ENCODE data around the gene TMPRSS9.
"Not testable (repeated sequence)": the region's sequence is repeated elsewhere in the genome, so short reads cannot be mapped to it uniquely, and the experiment has no call there.

Gene TMPRSS9

DNA sequence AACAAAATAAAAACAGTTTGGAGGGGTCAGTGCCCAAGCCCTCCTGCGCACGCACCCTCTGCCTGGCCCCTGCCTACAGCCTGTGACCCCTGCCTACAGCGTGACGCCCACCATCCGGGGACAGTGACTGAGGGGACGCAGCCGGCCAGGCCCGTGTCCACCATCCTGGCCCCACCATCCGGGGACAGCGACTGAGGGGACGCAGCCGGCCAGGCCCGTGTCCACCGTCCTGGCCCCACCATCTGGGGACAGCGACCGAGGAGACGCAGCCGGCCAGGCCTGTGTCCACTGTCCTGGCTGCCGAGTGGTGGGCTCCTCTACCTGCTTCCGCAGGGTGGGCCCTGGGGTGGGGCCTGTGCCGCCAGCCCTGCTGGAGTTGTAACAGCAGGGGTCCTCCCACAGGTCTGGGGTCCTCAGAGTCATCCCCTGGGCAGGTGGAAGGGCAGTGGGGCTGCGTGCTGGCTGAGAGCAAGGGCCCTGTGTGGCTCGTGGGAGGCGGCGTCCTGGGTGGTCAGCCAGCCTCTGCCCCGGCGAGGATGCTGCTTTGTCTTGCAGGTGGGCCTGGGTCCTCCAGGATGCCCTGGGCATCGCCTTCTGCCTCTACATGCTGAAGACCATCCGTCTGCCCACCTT, 17.3 kb upstream of the TMPRSS9 start:
- no peak for DNase-seq (ENCODE audit: low read depth in 2 of 2)

GRCh38 chr19:2343289-2343982, 16.6 kb upstream of the TMPRSS9 start:
- no peak for DNase-seq (ENCODE audit: low read depth in 2 of 2)

GRCh38 chr19:2344381-2344870, 15.6 kb upstream of the TMPRSS9 start:
- DNase-seq (ENCODE audit: low read depth in 2 of 2), result no peak

GRCh38 chr19:2345076-2345475, 15.0 kb upstream of the TMPRSS9 start:
- DNase-seq (ENCODE audit: low read depth in 2 of 2), result no peak

- no peak for DNase-seq (ENCODE audit: low read depth in 2 of 2)
These were observed 14.0 kb upstream of the TMPRSS9 start for GRCh38 chr19:2345794-2346663.

- not testable (repeated sequence) for DNase-seq (ENCODE audit: low read depth in 2 of 2)
These were observed 10.2 kb upstream of the TMPRSS9 start for GRCh38 chr19:2349818-2350217.

GRCh38 chr19:2350656-2351055, 9.4 kb upstream of the TMPRSS9 start:
- no peak for DNase-seq (ENCODE audit: low read depth in 2 of 2)

- DNase-seq (ENCODE audit: low read depth in 2 of 2), result no peak
These were observed 8.5 kb upstream of the TMPRSS9 start for GRCh38 chr19:2351591-2351990.

- DNase-seq (ENCODE audit: low read depth in 2 of 2), result no peak
These were observed 7.9 kb upstream of the TMPRSS9 start for GRCh38 chr19:2352121-2352520.

DNA sequence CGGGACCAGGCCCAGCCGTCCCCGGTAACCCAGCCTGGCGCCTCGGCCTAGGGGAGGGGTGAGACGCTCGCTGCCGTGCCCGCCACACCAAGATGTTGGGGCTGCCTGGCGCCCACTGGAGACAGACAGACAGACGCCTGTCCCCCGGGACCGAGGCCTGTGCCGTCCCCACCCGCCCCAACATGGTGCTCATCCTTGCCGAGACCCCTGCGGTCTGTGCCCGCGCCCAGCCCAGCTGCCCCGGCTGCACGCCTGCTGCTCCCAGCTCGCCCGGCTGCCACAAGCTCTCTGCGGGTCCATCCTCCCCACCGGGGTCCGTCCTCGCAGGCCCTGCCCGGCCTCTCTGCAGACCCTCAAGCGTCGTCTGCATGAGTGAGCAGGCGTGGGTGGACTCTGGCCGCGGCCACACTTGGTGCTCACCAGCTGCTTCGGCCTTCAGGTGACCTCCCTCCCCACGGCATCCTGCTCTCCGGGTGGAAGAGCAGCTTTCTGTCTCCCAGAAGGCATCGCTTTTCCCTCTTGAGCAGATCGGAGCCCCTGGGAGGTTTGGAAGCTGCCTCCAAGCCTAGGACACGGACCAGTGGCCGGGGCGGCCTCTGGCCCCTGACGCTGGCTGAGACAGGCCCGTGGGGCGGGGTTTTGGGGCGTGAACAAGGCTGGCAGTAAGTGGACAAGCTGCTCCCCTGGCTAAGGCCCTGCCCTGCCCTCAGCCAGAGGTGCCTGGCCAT, 6.7 kb upstream of the TMPRSS9 start:
- DNase-seq (ENCODE audit: low read depth in 2 of 2), result no peak

DNA sequence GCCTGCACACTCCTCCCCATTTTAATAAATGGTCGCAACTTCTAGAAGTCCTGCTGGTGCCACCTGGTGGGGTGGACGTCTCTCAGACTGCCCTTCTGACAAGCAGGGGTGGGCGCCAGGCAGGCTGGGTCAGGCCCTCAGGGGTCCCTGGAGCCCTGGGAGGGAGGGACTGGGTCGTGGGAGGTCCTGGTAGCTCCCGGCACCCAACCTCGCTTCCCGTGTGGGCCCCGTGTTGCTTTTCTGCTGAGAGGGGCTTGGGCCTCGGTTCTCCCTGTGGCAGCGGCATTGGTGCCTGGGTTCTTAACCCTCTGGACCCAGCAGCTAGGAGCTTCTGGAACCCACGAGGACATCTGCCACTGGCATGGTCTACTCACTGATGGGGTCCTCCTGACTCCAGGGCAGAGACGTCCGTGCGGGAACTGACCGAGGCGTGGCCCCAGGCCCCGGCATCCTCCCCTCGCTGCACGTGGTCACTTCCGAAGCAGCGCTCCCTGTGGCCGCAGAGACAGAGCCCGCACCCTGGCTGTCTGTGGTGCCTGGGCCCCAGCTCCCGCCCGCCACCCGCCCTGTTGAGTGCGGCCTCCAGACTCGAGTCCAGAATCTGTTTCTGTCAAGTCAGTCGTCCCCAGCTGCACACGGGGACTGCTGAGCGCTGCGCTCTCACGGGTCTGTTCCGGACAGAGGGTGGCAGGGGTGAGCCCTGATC, 6.0 kb upstream of the TMPRSS9 start:
- no peak for DNase-seq (ENCODE audit: low read depth in 2 of 2)

DNA sequence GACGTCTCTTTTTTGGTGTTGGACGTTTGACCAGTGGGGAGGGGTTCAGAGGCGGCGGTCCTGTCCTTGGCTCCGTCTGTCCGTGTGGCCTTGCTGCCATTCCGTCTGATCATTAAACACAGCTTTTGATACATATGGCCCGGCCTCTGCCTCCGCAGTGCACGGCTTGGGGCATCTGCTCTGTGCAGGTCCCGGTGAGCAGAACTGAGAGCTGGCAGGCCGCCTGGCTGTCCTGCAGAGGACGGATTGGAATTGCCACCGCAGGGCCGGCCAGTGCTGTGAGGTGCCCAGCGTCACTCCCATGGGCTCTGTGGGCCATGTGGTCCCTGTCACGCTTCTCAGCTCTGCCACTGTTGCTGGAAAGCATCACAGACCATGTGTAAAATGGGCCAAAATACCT, 5.4 kb upstream of the TMPRSS9 start:
- DNase-seq (ENCODE audit: low read depth in 2 of 2), result no peak

- DNase-seq (ENCODE audit: low read depth in 2 of 2), result no peak
These were observed 4.7 kb upstream of the TMPRSS9 start for GRCh38 chr19:2355168-2356035.

DNA sequence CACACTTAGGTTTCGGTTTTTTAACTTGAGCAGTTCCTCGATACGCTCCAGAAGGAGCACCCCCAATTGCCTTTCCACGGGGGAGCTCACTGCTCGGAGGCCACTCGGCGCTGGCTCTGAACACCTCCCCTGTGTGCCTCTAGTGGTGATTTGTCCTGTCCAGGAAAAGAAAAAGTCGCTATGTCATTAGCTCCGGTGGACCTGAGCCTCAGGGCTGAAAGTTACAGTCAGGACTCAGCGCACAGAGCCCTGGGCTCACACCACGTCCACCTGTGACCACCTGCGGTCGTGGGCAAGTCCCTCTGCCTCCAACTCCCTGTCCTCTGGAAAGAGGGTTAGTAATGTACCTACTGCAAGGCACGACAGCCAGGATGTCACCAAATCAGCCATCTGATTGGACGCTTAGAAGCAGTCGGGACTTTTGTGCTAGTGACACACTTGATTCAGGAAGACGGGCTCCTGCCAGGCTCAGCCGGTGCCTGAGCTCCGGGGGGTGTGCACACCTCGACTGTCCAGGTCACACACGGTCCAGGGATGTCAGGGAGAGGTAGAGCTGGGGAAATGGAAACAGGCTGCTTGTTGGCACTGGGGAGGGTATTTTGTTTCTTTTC, 3.9 kb upstream of the TMPRSS9 start:
- no peak for DNase-seq (ENCODE audit: low read depth in 2 of 2)

DNA sequence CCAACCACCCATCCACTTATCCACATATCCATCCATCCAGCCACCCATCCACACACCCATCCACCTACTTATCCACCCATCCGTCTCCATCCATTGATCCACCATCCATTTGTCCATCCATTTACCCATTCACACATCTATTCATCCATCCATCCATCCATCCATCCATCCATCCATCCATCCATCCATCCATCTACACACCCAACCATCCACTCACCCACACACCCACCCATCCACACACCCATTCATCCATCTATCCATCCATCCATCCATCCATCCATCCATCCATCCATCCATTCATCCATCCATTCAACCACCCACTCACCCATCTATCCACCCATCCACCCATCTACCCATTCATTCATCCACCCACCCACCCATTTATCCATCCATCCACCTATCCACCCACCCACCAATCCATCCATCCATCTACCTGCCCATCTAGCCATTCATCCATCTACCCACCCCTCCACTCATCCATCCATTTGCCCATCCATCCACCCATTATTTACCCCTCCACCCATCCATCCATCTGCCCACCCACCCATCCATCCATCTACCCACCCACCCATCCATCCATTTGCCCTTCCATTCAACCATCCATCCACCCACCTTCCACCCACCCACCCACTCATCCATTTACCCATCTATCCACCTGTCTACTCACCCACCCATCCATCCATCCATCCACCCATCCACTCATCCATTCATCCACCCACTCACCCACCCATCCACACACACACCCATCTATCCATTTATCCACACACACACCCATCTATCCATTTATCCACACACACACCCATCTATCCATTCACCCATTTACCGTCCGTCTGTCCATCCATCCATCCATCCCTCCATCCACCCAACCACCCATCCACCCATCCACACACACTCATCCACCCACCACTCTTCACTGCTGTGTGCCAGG, 2.5 kb upstream of the TMPRSS9 start:
- DNase-seq (ENCODE audit: low read depth in 2 of 2), result no peak

DNA sequence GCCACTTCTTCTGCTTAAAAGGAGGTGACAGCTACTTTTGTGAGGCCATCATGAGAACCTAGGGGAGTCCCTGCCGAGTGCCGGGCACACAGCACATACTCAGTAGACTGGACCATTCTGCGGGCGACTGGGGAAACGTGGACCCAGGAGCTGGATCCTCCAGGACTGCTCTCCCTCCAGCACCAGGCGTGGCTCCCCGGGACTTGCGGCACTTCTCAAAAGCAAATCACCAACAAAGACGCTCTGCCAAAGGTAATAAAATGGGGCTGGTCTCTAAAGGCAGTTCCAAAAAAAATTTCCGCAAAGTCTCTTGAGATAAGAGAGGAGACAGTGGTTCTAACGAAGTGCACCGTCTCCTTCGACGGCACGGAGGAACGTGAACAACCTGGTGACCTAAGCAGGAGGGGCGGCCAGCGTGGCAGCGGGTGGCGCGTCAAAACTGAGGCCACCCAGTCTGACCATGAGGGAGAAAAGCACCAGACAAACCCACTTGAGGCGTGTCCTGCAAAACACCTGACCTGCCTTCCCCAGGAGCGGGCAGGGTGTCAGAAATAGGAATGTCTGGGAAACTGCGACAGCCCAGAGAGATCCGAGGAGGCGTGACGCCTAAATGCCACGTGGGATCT, 1.4 kb upstream of the TMPRSS9 start:
- DNase-seq (ENCODE audit: low read depth in 2 of 2), result no peak

- DNase-seq (ENCODE audit: low read depth in 2 of 2), result no peak
These were observed 768 bp downstream of the TMPRSS9 start for GRCh38 chr19:2360833-2361232.

Measured in stimulated activated CD8-positive, alpha-beta memory T cell treated with anti-CD3 and anti-CD28 coated beads, Interleukin-2, amount 100 ng/mL, for 48 hours (primary cell).